ENCODE measurements around the gene CCZ1B. TPM values are rescaled to one million over a fixed set of nuclear protein-coding genes. Genes with fewer than 3 reads are reported as not detected.
A peak's percentile ranks its signal among the peaks of the same experiment; 100 is the strongest.
"Not testable (repeated sequence)": the region's sequence is repeated elsewhere in the genome, so short reads cannot be mapped to it uniquely, and the experiment has no call there.

The CCZ1B gene
- total and polyA plus RNA-seq, 4 donors: 60.2 to 128 (median 93.5) TPM

GRCh38 chr7:6854747-6855562 is 28.9 kb upstream of the CCZ1B start:
- peak overlapping the region; percentile 36 for H3K4me3 ChIP-seq (ENCODE audit: low read depth, low read length)
- not testable (repeated sequence) for H3K27me3 ChIP-seq (ENCODE audit: control insufficient read depth, insufficient read depth, low read length); H3K4me1 ChIP-seq (ENCODE audit: control insufficient read depth, insufficient read depth, low read length); H3K36me3 ChIP-seq (ENCODE audit: control insufficient read depth, insufficient read depth, low read length); H3K27ac ChIP-seq (ENCODE audit: low read depth, low read length); H3K9me3 ChIP-seq (ENCODE audit: control insufficient read depth, insufficient read depth, low read length)
- DNase-seq (ENCODE audit: low read depth in 4 of 6, low spot score in 6 of 6): peak in 2 of 6 donors; percentile 21 to 28
- under 1% methylated on average over 63 of the region's 71 CpGs for WGBS (ENCODE audit: insufficient coverage)

- DNase-seq (ENCODE audit: low read depth in 4 of 6, low spot score in 6 of 6); H3K27me3 ChIP-seq (ENCODE audit: control insufficient read depth, insufficient read depth, low read length); H3K9me3 ChIP-seq (ENCODE audit: control insufficient read depth, insufficient read depth, low read length); H3K4me1 ChIP-seq (ENCODE audit: control insufficient read depth, insufficient read depth, low read length); H3K36me3 ChIP-seq (ENCODE audit: control insufficient read depth, insufficient read depth, low read length); H3K27ac ChIP-seq (ENCODE audit: low read depth, low read length); H3K4me3 ChIP-seq (ENCODE audit: low read depth, low read length): not testable (repeated sequence)
- 90% methylated on average over 17 of the region's 17 CpGs for WGBS (ENCODE audit: insufficient coverage)
These were observed 27.6 kb upstream of the CCZ1B start for GRCh38 chr7:6853681-6854080.

- H3K27ac ChIP-seq (ENCODE audit: low read depth, low read length); DNase-seq (ENCODE audit: low read depth in 4 of 6, low spot score in 6 of 6); H3K4me3 ChIP-seq (ENCODE audit: low read depth, low read length); H3K27me3 ChIP-seq (ENCODE audit: control insufficient read depth, insufficient read depth, low read length); H3K9me3 ChIP-seq (ENCODE audit: control insufficient read depth, insufficient read depth, low read length); H3K4me1 ChIP-seq (ENCODE audit: control insufficient read depth, insufficient read depth, low read length); H3K36me3 ChIP-seq (ENCODE audit: control insufficient read depth, insufficient read depth, low read length): not testable (repeated sequence)
- no CpG with 5 or more reads among the region's 6 CpGs for WGBS (ENCODE audit: insufficient coverage)
These were observed 23.1 kb upstream of the CCZ1B start for GRCh38 chr7:6849127-6849526.

- DNase-seq (ENCODE audit: low read depth in 4 of 6, low spot score in 6 of 6); H3K27me3 ChIP-seq (ENCODE audit: control insufficient read depth, insufficient read depth, low read length); H3K36me3 ChIP-seq (ENCODE audit: control insufficient read depth, insufficient read depth, low read length); H3K4me3 ChIP-seq (ENCODE audit: low read depth, low read length); H3K4me1 ChIP-seq (ENCODE audit: control insufficient read depth, insufficient read depth, low read length); H3K27ac ChIP-seq (ENCODE audit: low read depth, low read length); H3K9me3 ChIP-seq (ENCODE audit: control insufficient read depth, insufficient read depth, low read length): not testable (repeated sequence)
- WGBS (ENCODE audit: insufficient coverage): no CpG with 5 or more reads among the region's 18 CpGs
These were observed 21.7 kb upstream of the CCZ1B start for GRCh38 chr7:6847751-6848150.

GRCh38 chr7:6845971-6846449 is 19.9 kb upstream of the CCZ1B start:
- no CpG with 5 or more reads among the region's 16 CpGs for WGBS (ENCODE audit: insufficient coverage)
- H3K4me3 ChIP-seq (ENCODE audit: low read depth, low read length); H3K36me3 ChIP-seq (ENCODE audit: control insufficient read depth, insufficient read depth, low read length); H3K27me3 ChIP-seq (ENCODE audit: control insufficient read depth, insufficient read depth, low read length); DNase-seq (ENCODE audit: low read depth in 4 of 6, low spot score in 6 of 6); H3K9me3 ChIP-seq (ENCODE audit: control insufficient read depth, insufficient read depth, low read length); H3K4me1 ChIP-seq (ENCODE audit: control insufficient read depth, insufficient read depth, low read length); H3K27ac ChIP-seq (ENCODE audit: low read depth, low read length): not testable (repeated sequence)

GRCh38 chr7:6843654-6844053 is 17.6 kb upstream of the CCZ1B start:
- not testable (repeated sequence) for H3K36me3 ChIP-seq (ENCODE audit: control insufficient read depth, insufficient read depth, low read length); DNase-seq (ENCODE audit: low read depth in 4 of 6, low spot score in 6 of 6); H3K27me3 ChIP-seq (ENCODE audit: control insufficient read depth, insufficient read depth, low read length); H3K4me1 ChIP-seq (ENCODE audit: control insufficient read depth, insufficient read depth, low read length); H3K27ac ChIP-seq (ENCODE audit: low read depth, low read length); H3K4me3 ChIP-seq (ENCODE audit: low read depth, low read length); H3K9me3 ChIP-seq (ENCODE audit: control insufficient read depth, insufficient read depth, low read length)
- 67% methylated on average over 2 of the region's 6 CpGs for WGBS (ENCODE audit: insufficient coverage)

- WGBS (ENCODE audit: insufficient coverage): 5% methylated on average over 3 of the region's 5 CpGs
- not testable (repeated sequence) for H3K36me3 ChIP-seq (ENCODE audit: control insufficient read depth, insufficient read depth, low read length); H3K4me3 ChIP-seq (ENCODE audit: low read depth, low read length)
These were observed 17.0 kb upstream of the CCZ1B start for GRCh38 chr7:6843092-6843491.

GRCh38 chr7:6842278-6842921 is 16.3 kb upstream of the CCZ1B start:
- H3K27me3 ChIP-seq (ENCODE audit: control insufficient read depth, insufficient read depth, low read length); DNase-seq (ENCODE audit: low read depth in 4 of 6, low spot score in 6 of 6); H3K9me3 ChIP-seq (ENCODE audit: control insufficient read depth, insufficient read depth, low read length); H3K4me1 ChIP-seq (ENCODE audit: control insufficient read depth, insufficient read depth, low read length); H3K27ac ChIP-seq (ENCODE audit: low read depth, low read length); H3K36me3 ChIP-seq (ENCODE audit: control insufficient read depth, insufficient read depth, low read length); H3K4me3 ChIP-seq (ENCODE audit: low read depth, low read length): not testable (repeated sequence)
- WGBS (ENCODE audit: insufficient coverage): 92% methylated on average over 15 of the region's 20 CpGs

More at GRCh38 chr7:6843092-6843491, 17.0 kb upstream of the CCZ1B start:
- not testable (repeated sequence) for H3K27ac ChIP-seq (ENCODE audit: low read depth, low read length); H3K9me3 ChIP-seq (ENCODE audit: control insufficient read depth, insufficient read depth, low read length); H3K4me1 ChIP-seq (ENCODE audit: control insufficient read depth, insufficient read depth, low read length); DNase-seq (ENCODE audit: low read depth in 4 of 6, low spot score in 6 of 6); H3K27me3 ChIP-seq (ENCODE audit: control insufficient read depth, insufficient read depth, low read length)

- H3K4me3 ChIP-seq (ENCODE audit: low read depth, low read length); H3K4me1 ChIP-seq (ENCODE audit: control insufficient read depth, insufficient read depth, low read length); H3K27ac ChIP-seq (ENCODE audit: low read depth, low read length); H3K36me3 ChIP-seq (ENCODE audit: control insufficient read depth, insufficient read depth, low read length); DNase-seq (ENCODE audit: low read depth in 4 of 6, low spot score in 6 of 6); H3K9me3 ChIP-seq (ENCODE audit: control insufficient read depth, insufficient read depth, low read length); H3K27me3 ChIP-seq (ENCODE audit: control insufficient read depth, insufficient read depth, low read length): not testable (repeated sequence)
- 92% methylated on average over 6 of the region's 10 CpGs for WGBS (ENCODE audit: insufficient coverage)
These were observed 11.0 kb upstream of the CCZ1B start for GRCh38 chr7:6837081-6837480.

GRCh38 chr7:6835521-6835920 is 9.4 kb upstream of the CCZ1B start:
- H3K9me3 ChIP-seq (ENCODE audit: control insufficient read depth, insufficient read depth, low read length); H3K36me3 ChIP-seq (ENCODE audit: control insufficient read depth, insufficient read depth, low read length); H3K27me3 ChIP-seq (ENCODE audit: control insufficient read depth, insufficient read depth, low read length); H3K4me3 ChIP-seq (ENCODE audit: low read depth, low read length); H3K27ac ChIP-seq (ENCODE audit: low read depth, low read length); DNase-seq (ENCODE audit: low read depth in 4 of 6, low spot score in 6 of 6); H3K4me1 ChIP-seq (ENCODE audit: control insufficient read depth, insufficient read depth, low read length): not testable (repeated sequence)
- 72% methylated on average over 2 of the region's 3 CpGs for WGBS (ENCODE audit: insufficient coverage)
